ENCODE results near the gene GCNT1.

DNA sequence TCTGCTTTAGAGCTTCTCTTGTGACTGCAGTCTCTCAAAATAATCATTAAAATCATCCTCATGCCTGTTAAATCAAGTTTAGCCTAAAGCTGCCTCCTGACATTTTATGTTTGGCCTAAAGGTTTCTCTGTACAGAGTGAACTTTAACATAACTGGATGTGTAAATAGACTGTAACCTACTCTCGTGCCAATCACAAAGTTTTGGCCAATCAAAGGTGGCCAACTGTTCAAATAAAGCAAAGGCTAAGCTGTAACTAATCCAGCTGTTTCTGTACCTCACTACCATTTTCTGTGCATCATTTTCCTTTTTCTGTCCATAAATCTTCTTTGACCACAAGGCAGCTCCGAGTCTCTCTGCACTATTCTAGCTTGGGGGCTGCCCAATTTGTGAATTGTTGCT is 86.2 kb downstream of the GCNT1 start:
- TF ChIP-seq, protein P1, sequence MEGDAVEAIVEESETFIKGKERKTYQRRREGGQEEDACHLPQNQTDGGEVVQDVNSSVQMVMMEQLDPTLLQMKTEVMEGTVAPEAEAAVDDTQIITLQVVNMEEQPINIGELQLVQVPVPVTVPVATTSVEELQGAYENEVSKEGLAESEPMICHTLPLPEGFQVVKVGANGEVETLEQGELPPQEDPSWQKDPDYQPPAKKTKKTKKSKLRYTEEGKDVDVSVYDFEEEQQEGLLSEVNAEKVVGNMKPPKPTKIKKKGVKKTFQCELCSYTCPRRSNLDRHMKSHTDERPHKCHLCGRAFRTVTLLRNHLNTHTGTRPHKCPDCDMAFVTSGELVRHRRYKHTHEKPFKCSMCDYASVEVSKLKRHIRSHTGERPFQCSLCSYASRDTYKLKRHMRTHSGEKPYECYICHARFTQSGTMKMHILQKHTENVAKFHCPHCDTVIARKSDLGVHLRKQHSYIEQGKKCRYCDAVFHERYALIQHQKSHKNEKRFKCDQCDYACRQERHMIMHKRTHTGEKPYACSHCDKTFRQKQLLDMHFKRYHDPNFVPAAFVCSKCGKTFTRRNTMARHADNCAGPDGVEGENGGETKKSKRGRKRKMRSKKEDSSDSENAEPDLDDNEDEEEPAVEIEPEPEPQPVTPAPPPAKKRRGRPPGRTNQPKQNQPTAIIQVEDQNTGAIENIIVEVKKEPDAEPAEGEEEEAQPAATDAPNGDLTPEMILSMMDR (IDR thresholded peaks at IDR 0.05; ENCODE audit: low read depth, low read length), result no peak
- no peak for TF ChIP-seq EZH2phosphoT487 (IDR thresholded peaks at IDR 0.05; ENCODE audit: low read depth)

Data from OCI-LY3 (cell line).